GM12872 (cell line): ENCODE measurements around the gene RUNX1.

Experiments
- TF ChIP-seq, protein P1 (sequence below): IDR thresholded peaks from 3 replicates; pipeline ENCODE4 v1.5.1; 2011; ENCODE audit warnings: low read depth, mild to moderate bottlenecking, low read length, moderate library complexity; ENCODE audit not compliant: insufficient read depth

RUNX1 gene

DNA sequence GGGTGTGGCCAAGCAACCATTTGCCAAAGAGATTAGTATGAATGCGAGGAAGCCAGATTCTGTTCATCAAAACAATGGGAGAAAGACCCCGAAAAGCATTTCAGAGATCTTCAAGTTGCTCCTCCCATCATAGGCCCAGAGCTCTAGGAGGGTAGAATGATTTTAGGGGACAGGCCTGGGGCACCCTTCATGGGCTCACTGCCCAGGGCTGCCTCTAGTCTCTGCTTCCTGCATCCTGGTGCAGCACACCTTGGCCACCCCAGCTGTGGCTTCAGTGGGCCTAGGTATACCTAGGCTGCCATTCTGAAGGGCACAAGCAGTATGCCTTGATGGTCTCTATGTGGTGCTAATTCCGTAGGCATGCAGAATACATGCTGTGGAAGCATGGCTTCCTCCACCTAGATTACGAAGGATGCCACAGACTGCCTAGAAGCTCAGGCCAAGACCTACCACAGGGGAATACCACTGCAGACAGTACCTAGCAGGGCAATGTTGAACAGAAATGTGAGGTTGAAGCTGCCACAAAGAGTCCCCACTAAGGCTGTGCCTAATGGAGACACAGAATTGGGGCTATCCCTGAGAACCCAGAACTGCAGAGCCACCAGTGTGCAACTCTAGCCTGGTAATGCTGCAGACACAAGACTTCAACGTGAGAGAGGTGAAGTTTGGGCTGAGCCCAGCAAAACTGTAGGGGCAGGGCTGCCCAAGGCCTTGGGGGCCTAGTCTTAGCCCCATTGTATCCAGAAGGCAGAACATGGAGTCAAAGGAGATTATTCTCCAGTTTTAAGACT is 221.5 kb downstream of the RUNX1 start:
- TF ChIP-seq, protein P1, sequence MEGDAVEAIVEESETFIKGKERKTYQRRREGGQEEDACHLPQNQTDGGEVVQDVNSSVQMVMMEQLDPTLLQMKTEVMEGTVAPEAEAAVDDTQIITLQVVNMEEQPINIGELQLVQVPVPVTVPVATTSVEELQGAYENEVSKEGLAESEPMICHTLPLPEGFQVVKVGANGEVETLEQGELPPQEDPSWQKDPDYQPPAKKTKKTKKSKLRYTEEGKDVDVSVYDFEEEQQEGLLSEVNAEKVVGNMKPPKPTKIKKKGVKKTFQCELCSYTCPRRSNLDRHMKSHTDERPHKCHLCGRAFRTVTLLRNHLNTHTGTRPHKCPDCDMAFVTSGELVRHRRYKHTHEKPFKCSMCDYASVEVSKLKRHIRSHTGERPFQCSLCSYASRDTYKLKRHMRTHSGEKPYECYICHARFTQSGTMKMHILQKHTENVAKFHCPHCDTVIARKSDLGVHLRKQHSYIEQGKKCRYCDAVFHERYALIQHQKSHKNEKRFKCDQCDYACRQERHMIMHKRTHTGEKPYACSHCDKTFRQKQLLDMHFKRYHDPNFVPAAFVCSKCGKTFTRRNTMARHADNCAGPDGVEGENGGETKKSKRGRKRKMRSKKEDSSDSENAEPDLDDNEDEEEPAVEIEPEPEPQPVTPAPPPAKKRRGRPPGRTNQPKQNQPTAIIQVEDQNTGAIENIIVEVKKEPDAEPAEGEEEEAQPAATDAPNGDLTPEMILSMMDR = no peak

DNA sequence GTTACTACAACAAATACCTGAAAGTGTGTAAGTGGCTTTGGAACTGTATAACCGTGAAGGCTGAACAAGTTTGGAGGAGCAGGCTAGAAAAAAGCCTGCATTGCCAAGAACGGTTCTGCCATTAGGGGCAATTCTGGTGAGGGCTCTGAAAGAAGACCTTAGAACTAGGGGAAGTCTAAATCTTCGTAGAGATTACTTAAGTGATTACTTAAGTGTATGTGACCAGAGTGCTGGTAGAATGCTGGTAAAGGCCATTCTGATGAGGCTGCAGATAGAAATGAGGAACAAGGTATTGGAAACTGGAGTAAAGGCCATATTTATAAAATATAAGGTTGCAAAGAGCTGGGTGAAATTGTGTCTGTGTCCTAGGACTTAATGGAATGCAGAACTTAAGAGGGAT is 222.3 kb downstream of the RUNX1 start:
- TF ChIP-seq, protein P1 = no peak

DNA sequence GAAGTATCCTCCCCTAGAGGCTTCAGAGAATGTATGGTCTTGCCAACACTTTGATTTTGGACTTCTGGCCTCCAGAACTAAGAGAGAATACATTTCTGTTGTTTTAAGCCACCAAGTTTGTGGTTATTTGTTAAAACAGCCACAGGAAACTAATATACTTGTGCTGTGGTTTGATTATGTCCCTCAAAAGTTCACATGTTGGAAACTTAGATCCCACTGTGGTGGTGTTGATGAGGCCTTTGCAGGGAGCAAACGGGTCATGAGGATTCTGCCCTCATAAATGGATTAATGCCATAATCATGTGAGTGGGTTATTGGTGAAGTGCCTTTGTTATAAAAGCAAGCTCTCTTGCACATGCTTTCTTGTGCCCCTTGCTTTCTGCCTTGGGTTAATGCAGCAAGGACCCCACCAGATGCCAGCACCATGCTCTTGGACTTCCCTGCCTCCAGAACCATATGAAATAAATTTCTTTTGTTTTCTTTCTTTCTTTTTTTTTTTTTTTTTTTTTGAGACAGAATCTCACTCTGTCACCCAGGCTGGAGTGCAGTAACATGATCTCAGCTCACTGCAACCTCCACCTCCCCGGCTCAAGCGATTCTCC is 223.1 kb downstream of the RUNX1 start:
- TF ChIP-seq, protein P1 = no peak

DNA sequence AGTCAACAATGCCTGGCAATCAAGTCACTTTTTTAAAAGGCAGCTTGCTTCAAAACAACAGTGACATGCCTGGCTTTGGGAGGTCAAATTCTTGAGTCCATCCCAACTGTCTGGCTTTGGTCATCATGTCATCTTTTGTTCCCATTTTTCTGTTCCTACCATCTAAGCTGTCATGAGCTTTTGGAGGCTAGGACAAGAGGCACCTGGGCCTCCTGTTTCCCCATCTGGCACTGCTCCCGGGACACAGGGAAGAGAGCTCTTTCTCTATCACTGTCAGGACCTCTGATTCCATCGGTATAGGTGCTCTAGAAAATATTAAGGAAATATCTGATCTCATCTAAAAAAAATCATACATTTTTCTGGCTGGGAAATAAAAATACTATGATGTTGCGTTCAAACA is 224.0 kb downstream of the RUNX1 start:
- TF ChIP-seq, protein P1 = no peak

DNA sequence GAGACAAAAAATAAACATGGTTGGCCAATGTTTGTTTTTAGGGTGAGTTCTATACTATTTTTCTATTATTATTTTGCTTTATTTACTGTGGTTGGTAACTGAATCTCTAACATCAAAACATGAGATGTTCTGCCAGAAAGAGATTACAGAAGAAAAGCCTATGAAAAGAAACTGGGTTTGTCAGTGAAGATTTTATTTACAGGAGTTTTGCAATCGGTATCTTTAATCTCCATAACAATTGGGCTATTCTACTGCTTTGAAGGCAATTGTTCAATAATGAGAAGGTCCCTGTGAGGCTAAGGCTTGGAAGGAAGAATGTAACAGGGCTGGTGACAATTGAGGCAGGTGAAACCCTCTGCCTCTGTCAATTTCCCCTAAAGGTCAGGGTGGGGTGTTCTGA is 224.8 kb downstream of the RUNX1 start:
- TF ChIP-seq, protein P1 = no peak

DNA sequence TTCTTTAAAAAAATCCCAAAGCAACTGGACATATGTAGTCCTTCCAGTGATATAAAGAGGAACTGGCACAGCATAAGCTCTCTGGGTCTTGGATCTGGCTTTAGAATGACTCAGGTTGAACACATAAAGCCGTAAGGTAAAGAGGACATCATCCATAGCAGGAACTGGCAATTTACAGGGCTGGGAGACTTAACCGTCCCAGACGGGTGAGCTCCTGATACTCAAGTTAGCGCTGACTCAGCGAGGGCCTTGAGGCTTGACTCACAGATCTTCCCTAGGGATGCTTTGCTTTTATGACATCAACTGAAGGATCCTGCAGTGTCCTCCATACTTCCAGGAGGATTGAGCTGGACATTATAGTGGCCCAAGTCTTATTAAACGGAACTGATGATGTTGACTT is 226.2 kb downstream of the RUNX1 start:
- TF ChIP-seq, protein P1 = no peak

DNA sequence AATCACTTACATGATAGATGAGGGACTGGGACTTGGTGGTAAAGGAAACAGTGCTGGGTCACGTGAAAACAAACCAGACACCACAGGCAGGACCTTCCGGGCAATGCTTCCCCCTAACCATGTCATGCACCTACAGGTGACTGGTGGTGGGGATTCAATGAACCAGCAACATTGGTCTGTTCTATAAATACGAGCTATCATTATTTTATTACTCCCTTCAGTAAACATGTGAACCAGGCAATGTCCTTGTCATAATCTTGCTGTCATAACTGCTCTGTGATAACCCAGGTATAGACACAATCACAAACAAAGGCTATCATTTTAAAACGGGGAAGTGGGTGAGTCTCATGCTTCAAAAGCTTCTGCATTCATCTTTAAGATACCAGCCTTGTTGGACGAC is 226.9 kb downstream of the RUNX1 start:
- TF ChIP-seq, protein P1 = no peak
